Testis (tissue), 3 donors: ENCODE measurements around the gene CBLN2. TPM values are rescaled to one million over a fixed set of nuclear protein-coding genes. Genes with fewer than 3 reads are reported as not detected.

Source experiments
- DNase-seq: peaks from one replicate; pipeline ENCODE4 v3.0.0-alpha.2; 2019
- H3K27ac ChIP-seq, 2 donors: fragments of 200-600 bp; sonication (generic); one replicate each; pipeline ENCODE4 v1.5.1; 2019
- H3K27me3 ChIP-seq: fragments of 200-600 bp; sonication (generic); one replicate; pipeline ENCODE4 v1.5.1; 2019
- H3K36me3 ChIP-seq: fragments of 200-600 bp; sonication (generic); one replicate; pipeline ENCODE4 v1.5.1; 2017; ENCODE audit warnings: low read depth; ENCODE audit errors: missing control alignments
- H3K4me1 ChIP-seq: fragments of 200-600 bp; sonication (generic); one replicate; pipeline ENCODE4 v1.5.1; 2019
- H3K4me3 ChIP-seq, 2 donors: fragments of 200-600 bp; sonication (generic); one replicate each; pipeline ENCODE4 v1.5.1; 2017 to 2019
- H3K9me3 ChIP-seq: fragments of 200-600 bp; sonication (generic); one replicate; pipeline ENCODE4 v1.5.1; 2017
- CTCF ChIP-seq, 3 experiments: fragments of 450-650 bp in 2 of 3; fragments of 200-600 bp in 1 of 3; sonication (generic) in 1 of 3; IDR thresholded peaks; one replicate each; pipeline ENCODE4 v1.5.1; 2016 to 2019; ENCODE audit warnings: antibody characterized with exemption in 3 of 3, mild to moderate bottlenecking in 2 of 3, moderate library complexity in 1 of 3
- POLR2A ChIP-seq: fragments of 450-650 bp; IDR thresholded peaks from one replicate; pipeline ENCODE4 v1.6.1; 2017; ENCODE audit warnings: antibody characterized with exemption, mild to moderate bottlenecking, moderate library complexity
- WGBS, 2 donors: methylation state at CpG; one replicate each; pipeline ENCODE4 v1.1.5; 2018; 5-methylcytosine and 5-hydroxymethylcytosine counted together
- intact Hi-C: fragments of 100-400 bp; cut with DNase I; formaldehyde crosslinking; loops from one replicate; pipeline ENCODE4 v1.15.1; 2023; ENCODE audit warnings: low total_unique reads
- polyA plus RNA-seq: library from polyadenylated mRNA; stranded (reverse); fragments of 350-450 nt; fragmentation: Illumina TruSeq; extraction: RNeasy Lipid Tissue Mini Kit (QIAGEN cat#74804); gene quantifications from one replicate; pipeline ENCODE4 v1.2.3, GENCODE V29; 2014; ENCODE audit warnings: low read depth, low replicate concordance; ENCODE audit not compliant: insufficient read depth
- total RNA-seq, 2 donors: library from RNA; depleted of rRNA; stranded (reverse); fragments of >200 nt; gene quantifications; one replicate each; pipeline ENCODE4 v1.2.3, GENCODE V29; 2016

Gene CBLN2
- total and polyA plus RNA-seq, 3 donors from 2014 or later, result 0.80 to 1.8 (median 1.1) TPM

GRCh38 chr18:72572896-72573295 lies 28.8 kb upstream of the CBLN2 start:
- DNase-seq, result no peak
- intact Hi-C loops, result no loop called here
- H3K36me3 ChIP-seq, result no peaks in the 10 kb centered on the region
- H3K27me3 ChIP-seq, result no peaks in the 10 kb centered on the region
- H3K4me3 ChIP-seq, result no peak overlapping the region
- no peaks in the 10 kb centered on the region for H3K4me1 ChIP-seq
- 70 to 82% methylated on average over 2 of the region's 2 CpGs for WGBS, 2 donors
- no peak overlapping the region for H3K27ac ChIP-seq
- TF ChIP-seq CTCF (IDR thresholded peaks at IDR 0.05) (no peak), POLR2A (no peak)
- no peaks in the 10 kb centered on the region for H3K9me3 ChIP-seq

- H3K4me1 ChIP-seq, result no peaks in the 10 kb centered on the region
- intact Hi-C loops, result no loop called here
- TF ChIP-seq CTCF (IDR thresholded peaks at IDR 0.05) (no peak), POLR2A (no peak)
- no peak overlapping the region for H3K27ac ChIP-seq
- WGBS, 2 donors, result 85 to 86% methylated on average over 3 of the region's 3 CpGs
- H3K36me3 ChIP-seq, result no peaks in the 10 kb centered on the region
- DNase-seq, result no peak
- no peak overlapping the region for H3K4me3 ChIP-seq
- no peaks in the 10 kb centered on the region for H3K27me3 ChIP-seq
- no peaks in the 10 kb centered on the region for H3K9me3 ChIP-seq
Measured at GRCh38 chr18:72566290-72566689, 22.1 kb upstream of the CBLN2 start.

DNA sequence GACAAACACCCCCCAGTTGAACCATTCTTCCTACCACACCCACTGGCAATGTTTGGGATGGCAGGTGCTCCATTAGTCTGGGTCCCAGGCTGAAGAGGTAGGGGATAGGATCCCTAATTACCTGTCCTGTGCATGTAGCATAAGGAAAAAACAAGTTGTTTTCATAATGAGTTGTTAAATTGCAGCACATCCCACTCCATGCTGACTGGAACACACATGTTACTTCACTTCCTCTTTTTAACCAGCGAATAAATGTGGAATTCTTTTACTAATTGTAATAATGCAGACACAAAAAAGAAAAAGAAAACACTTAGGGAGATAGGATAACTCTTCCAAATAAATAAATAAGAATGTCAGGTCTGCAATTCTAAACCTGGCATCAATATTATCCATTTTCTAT lies 11.8 kb upstream of the CBLN2 start:
- no peak for TF ChIP-seq CTCF (IDR thresholded peaks at IDR 0.05)
- TF ChIP-seq POLR2A, result no peak
- Histone ChIP-seq H3K4me1 (no peaks in the 10 kb centered on the region), H3K4me3 (no peak overlapping the region), H3K27me3 (no peaks in the 10 kb centered on the region), H3K27ac (no peak overlapping the region), H3K9me3 (no peaks in the 10 kb centered on the region), H3K36me3 (no peaks in the 10 kb centered on the region)
- 70 to 82% methylated on average over 1 of the region's 1 CpG for WGBS, 2 donors
- no peak for DNase-seq
- intact Hi-C loops, result no loop called here

GRCh38 chr18:72555101-72555500 lies 11.0 kb upstream of the CBLN2 start:
- 66 to 67% methylated on average over 7 of the region's 7 CpGs for WGBS, 2 donors

More at GRCh38 chr18:72555101-72555500, 11.0 kb upstream of the CBLN2 start:
- Histone ChIP-seq H3K27me3 (no peaks in the 10 kb centered on the region), H3K4me3 (no peak overlapping the region), H3K36me3 (no peaks in the 10 kb centered on the region), H3K9me3 (no peaks in the 10 kb centered on the region), H3K4me1 (no peaks in the 10 kb centered on the region), H3K27ac (no peak overlapping the region)
- DNase-seq, result no peak
- TF ChIP-seq CTCF (IDR thresholded peaks at IDR 0.05) (no peak), POLR2A (no peak)
- intact Hi-C loops, result no loop called here
